C1 segment of cervical spinal cord (tissue), 14 donors: ENCODE results near the gene CNGB1.
"Not testable (repeated sequence)": the region's sequence is repeated elsewhere in the genome, so short reads cannot be mapped to it uniquely, and the experiment has no call there.

ENCODE experiments used
- DNase-seq, 14 donors: peaks; one replicate each; lab custom pipeline; 2025; lab: John Stamatoyannopoulos, UW

CNGB1 gene

GRCh38 chr16:57890752-57891111, 80.2 kb downstream of the CNGB1 start:
- no peak for DNase-seq

- DNase-seq = no peak
These were observed 80.8 kb downstream of the CNGB1 start for GRCh38 chr16:57889960-57890751.

- DNase-seq = no peak
These were observed 81.4 kb downstream of the CNGB1 start for GRCh38 chr16:57889522-57889921.

- no peak for DNase-seq
These were observed 81.8 kb downstream of the CNGB1 start for GRCh38 chr16:57889111-57889510.

DNA sequence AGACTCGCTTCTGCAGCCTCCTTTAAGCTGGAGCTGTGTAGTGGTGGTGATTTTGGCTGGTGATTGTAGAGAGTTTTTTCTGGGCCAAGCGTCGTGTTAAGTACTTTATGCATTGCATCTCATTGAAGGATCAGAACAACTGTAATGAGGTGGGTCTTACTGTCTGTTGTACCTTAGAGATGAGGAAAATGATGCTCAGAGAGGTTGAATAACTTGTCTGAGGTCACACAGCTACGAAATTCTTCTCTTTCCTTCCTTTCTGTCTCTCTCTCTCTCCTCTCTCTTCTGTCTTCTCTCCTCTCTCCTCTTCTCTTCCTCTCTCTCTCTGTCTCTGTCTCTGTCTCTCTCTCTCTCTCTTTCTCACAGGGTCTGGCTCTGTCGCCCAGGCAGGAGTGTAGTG, 82.8 kb downstream of the CNGB1 start:
- DNase-seq = no peak

- no peak for DNase-seq
These were observed 83.2 kb downstream of the CNGB1 start for GRCh38 chr16:57887711-57888110.

DNA sequence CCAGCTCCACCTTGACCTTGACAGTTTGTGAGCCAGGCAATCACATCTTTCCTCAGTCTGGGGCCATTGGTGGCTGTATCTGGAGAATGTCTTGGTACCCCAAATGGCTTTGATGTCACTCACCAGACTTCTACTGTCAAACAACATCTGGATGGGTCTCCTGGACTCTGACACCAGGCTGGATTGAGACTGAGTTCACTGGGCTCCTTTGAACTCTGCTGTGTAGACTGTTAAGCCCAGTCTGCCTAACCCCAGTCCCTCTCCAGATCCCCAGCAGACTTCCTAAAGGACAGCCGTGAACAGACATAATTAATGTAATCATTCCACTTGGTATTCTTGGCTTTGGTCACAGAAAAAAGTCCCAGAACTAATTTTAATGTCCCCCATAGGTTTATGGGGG, 84.5 kb downstream of the CNGB1 start:
- no peak for DNase-seq

GRCh38 chr16:57884655-57885133, 86.2 kb downstream of the CNGB1 start:
- DNase-seq = no peak

DNA sequence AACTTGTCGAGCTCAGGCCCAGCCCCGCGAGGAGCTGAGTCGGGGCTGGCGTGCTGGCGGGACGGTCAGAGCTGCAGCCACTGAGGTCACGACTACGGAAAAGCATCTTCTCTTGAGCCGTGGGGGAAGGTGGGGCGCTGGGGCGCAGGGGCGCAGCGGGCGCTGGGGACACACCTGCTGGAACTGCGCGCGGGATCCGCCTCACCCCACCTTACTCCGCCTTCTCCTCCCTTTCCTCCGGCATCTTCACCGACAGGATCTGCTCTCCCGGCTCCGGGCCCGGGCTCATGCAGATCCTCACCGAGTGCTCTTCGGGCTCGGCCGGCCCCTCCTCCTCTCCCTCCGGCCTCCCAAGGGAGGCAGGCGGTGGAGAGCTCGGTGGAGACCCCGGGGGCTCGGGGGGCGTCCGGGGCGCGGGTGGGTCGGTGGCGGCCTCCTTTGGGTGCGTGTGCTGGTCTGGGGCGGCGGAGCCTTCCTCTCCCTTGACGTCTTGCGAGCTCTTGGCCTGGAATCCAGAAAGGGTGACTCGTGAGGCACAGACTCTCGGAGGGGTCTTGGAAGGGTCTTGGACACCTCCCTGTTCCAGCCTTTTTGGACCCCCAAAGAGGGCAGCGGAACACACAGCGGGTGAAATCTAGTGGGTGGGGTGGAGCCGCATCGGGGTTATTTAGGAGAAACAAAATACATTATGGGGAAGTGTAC, 86.8 kb downstream of the CNGB1 start:
- no peak for DNase-seq

DNA sequence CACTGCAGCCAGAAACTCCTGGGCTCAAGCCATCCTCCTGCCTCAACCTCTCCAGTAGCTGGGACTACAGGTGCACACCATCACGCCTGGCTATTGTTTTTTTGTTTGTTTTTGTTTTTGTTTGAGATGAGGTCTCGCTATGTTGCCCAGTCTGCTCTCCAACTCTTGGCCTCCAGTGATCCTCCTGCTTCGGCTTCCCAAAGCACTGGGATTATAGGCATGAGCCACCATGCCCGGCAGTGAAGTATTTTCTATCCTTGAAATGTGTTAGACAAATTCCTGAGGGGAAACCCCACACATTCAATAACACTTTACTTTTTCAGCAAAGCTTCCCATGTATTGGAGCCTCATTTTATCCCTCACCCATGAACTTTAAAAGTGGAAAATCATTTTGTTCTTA, 87.4 kb downstream of the CNGB1 start:
- no peak for DNase-seq

- DNase-seq = no peak
These were observed 88.1 kb downstream of the CNGB1 start for GRCh38 chr16:57882792-57883191.

GRCh38 chr16:57882206-57882605, 88.7 kb downstream of the CNGB1 start:
- no peak for DNase-seq

- no peak for DNase-seq
These were observed 92.3 kb downstream of the CNGB1 start for GRCh38 chr16:57878586-57878985.

- no peak for DNase-seq
These were observed 94.7 kb downstream of the CNGB1 start for GRCh38 chr16:57876210-57876609.

DNA sequence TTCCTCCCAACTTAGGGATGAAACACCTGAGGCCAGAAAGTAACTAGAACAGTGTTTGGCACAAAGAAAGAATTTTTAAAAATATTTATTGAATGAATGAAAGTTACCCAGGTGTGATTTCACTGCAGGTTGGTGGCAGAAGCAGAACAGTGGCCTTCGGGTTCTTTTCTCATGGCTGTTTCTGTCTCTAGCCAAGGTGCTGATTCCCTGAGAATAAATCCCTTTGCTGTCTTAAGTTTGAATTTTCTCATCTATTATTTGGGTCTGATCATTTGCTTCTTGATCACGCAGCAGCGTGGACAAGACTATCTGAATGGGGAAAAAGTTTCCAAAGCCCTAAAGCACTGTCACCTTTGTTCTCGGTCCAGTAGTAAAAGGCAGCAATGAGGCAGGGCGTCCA, 95.6 kb downstream of the CNGB1 start:
- no peak for DNase-seq

GRCh38 chr16:57873218-57873617, 97.7 kb downstream of the CNGB1 start:
- no peak for DNase-seq

DNA sequence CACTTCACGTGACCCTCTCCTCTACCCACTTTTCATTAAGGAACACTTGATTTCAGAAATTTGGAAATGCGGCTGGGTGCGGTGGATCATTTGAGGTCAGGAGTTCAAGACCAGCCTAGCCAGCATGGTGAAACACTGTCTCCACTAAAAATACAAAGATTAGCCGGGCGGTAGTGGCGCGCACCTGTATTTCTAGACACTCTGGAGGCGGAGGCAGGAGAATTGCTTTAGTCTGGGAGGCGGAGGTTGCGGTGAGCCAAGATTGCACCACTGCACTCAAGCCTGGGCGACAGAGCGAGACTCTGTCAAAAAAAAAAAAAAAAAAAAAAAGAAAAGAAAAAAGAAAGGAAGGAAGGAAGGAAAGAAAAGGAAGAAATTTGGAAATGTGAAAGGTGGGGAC, 98.2 kb downstream of the CNGB1 start:
- not testable (repeated sequence) for DNase-seq

- no peak for DNase-seq
These were observed 99.5 kb downstream of the CNGB1 start for GRCh38 chr16:57871456-57871855.

GRCh38 chr16:57870753-57871454, 100.0 kb downstream of the CNGB1 start:
- DNase-seq = no peak

DNA sequence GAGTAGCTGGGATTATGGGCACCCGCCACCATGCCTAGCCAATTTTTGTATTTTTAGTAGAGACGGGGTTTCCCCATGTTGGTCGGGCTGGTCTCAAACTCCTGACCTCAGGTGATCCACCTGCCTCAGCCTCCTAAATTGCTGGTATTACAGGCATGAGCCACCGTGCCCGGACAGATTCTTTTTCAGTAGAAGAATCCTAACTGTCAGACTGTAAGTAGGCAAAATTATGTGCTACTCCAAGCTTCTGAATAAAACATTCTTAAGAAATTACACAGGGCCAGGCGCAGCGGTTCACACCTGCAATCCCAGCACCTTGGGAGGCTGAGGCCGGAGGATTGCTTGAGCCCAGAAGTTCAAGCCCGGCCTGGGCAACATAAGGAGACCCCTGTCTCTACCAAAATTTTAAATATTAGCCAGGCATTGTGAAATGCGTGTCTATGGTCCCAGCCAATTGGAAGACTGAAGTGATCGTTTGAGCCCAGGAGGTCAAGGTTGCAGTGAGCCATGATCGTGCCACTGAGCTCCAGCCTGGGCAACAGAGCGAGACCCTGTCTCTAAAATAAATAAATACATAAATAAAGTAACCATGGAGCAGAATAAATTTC, 101.9 kb downstream of the CNGB1 start:
- DNase-seq = no peak

- DNase-seq = no peak
These were observed 103.8 kb downstream of the CNGB1 start for GRCh38 chr16:57867000-57867561.

DNA sequence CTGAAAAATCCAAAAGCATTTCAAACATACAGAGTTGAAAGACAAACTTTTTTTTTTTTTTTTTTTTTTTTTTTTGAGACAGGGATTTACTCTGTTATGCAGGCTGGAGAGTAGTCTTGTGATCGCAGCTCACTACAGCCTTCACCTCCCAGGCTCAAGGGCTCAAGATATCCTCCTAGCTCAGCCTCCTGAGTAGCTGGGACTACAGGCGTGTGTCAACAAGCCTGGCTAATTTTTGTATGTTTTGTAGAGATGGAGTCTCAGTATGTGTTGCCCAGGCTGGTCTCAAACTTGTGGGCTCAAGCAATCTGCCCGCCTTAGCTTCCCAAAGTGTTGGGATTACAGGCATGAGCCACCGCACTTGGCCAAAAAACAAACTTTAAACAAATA, 104.4 kb downstream of the CNGB1 start:
- no peak for DNase-seq
